Fibroblast of skin of scalp (primary cell): ENCODE measurements around the gene DOK1.

ENCODE experiments used
- DNase-seq: peaks from one replicate; pipeline ENCODE4 v3.0.0-alpha.2; 2013

Gene DOK1

GRCh38 chr2:74525717-74526648, 28.5 kb upstream of the DOK1 start, which contains the start of gene DQX1:
DQX1 (minus strand) TSS chr2:74526231; CDS start chr2:74525729, 502 bp downstream.
- DNase-seq: peak; percentile 48

- no peak for DNase-seq
Measured at GRCh38 chr2:74526649-74527230, 27.8 kb upstream of the DOK1 start.

- no peak for DNase-seq
Measured at GRCh38 chr2:74527741-74528140, 26.8 kb upstream of the DOK1 start.

GRCh38 chr2:74528600-74529356, 25.7 kb upstream of the DOK1 start:
- DNase-seq: no peak

GRCh38 chr2:74529357-74530238, 24.9 kb upstream of the DOK1 start, which contains the start of the genes AUP1 and HTRA2:
AUP1 (minus strand) TSS chr2:74529706; CDS start chr2:74529629, 77 bp downstream.
HTRA2 (plus strand) TSS chr2:74529933; CDS start chr2:74530007, 74 bp downstream.
- peak; percentile 100 for DNase-seq

GRCh38 chr2:74530239-74531187, 24.0 kb upstream of the DOK1 start:
- no peak for DNase-seq

GRCh38 chr2:74531666-74532065, 22.9 kb upstream of the DOK1 start:
- DNase-seq: no peak

GRCh38 chr2:74532222-74532621, 22.3 kb upstream of the DOK1 start:
- DNase-seq: peak; percentile 64

GRCh38 chr2:74533464-74533863, 21.1 kb upstream of the DOK1 start:
- no peak for DNase-seq

- no peak for DNase-seq
Measured at GRCh38 chr2:74534411-74534810, 20.1 kb upstream of the DOK1 start.

- DNase-seq: no peak
Measured at GRCh38 chr2:74535440-74535965, 19.0 kb upstream of the DOK1 start.

GRCh38 chr2:74536166-74536950, 18.2 kb upstream of the DOK1 start:
- no peak for DNase-seq

GRCh38 chr2:74537140-74537539, 17.4 kb upstream of the DOK1 start:
- DNase-seq: no peak

GRCh38 chr2:74538881-74539339, 15.6 kb upstream of the DOK1 start:
- no peak for DNase-seq

- no peak for DNase-seq
Measured at GRCh38 chr2:74540291-74540690, 14.2 kb upstream of the DOK1 start.

- DNase-seq: no peak
Measured at GRCh38 chr2:74542978-74543377, 11.5 kb upstream of the DOK1 start.

GRCh38 chr2:74544634-74545033, 9.9 kb upstream of the DOK1 start:
- DNase-seq: no peak

GRCh38 chr2:74546004-74546403, 8.5 kb upstream of the DOK1 start:
- DNase-seq: no peak

- no peak for DNase-seq
Measured at GRCh38 chr2:74548285-74548899, 6.1 kb upstream of the DOK1 start.
